DMS114 treated with DMSO at 0.1 percent for 48 hours (cell line): ENCODE results near the gene RUSC1.
"Not testable (repeated sequence)": the region's sequence is repeated elsewhere in the genome, so short reads cannot be mapped to it uniquely, and the experiment has no call there.

Experiments
- DNase-seq: peaks from one replicate; lab custom pipeline; 2025; ENCODE audit not compliant: unreplicated experiment; lab: John Stamatoyannopoulos, UW

Gene RUSC1

DNA sequence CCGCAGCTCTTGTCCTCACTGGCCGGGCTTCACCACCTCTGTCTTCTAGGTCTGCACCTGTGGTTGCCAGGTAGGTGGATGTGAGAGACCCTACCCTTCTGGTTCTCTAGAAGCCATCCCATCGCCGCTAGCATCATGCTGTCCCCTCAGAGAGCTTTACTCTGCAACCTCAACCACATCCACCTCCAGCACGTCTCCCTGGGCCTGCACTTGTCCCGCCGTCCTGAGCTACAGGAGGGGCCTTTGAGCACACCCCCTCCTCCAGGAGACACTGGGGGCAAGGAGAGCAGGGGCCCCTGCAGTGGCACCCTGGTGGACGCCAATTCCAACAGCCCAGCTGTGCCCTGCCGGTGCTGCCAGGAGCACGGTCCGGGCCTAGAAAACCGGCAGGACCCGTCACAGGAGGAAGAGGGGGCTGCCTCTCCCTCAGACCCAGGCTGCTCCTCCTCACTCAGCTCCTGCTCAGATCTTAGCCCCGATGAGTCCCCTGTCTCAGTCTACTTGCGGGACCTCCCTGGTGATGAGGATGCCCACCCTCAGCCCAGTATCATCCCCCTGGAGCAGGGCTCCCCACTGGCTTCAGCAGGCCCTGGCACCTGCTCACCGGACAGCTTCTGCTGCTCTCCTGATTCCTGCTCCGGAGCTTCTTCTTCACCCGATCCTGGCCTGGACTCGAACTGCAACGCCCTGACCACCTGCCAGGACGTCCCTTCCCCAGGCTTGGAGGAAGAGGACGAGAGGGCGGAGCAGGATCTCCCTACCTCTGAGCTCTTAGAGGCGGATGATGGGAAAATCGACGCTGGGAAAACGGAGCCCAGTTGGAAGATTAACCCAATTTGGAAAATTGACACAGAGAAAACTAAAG lies 1.2 kb downstream of the RUSC1 start:
- DNase-seq = no peak

DNA sequence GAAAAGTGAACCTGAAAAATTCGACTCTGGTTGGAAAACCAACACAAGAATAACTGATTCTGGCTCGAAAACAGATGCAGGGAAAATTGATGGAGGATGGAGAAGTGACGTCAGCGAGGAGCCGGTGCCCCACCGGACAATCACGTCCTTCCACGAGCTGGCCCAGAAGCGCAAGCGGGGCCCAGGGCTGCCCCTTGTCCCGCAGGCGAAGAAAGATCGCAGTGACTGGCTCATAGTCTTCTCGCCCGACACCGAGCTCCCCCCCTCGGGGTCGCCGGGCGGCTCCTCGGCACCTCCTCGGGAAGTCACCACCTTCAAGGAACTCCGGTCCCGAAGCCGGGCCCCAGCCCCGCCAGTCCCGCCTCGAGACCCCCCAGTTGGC lies 1.9 kb downstream of the RUSC1 start:
- DNase-seq = peak; percentile 59

DNA sequence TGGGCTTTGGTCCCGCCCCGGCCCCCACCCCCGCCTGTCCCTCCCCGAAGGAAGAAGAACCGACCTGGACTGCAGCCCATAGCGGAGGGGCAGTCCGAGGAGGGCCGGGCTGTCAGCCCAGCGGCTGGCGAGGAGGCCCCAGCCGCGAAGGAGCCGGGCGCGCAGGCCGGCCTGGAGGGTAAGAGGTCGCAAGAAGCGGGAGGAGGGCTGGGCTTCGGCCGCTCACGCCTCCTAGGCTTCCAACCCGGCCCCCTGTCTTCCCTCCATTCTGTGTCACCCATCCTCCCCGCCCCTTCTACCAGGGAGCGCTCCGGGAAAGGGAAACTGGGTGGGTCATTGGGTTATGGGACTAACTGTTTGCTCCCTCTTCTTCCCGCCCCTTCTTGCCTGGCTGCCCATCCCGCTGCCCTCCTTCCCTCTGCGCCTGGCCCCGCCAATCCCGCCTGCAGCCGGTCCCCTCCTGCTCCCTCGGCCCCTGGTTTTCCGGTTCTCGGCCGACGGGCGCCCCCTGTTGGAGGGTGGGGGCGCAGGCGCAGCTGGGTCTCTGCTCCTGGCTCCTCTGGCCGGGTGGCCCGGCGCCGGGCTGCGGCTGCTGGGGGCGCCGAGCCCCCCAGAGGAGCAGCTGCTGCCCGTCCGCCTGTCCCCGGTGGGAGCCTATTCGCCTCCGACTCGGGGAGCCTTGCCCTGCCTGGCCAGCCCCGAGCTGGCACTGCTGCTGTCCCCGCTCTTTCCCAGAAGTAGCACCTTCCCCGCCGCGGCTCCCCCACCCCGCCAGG lies 2.4 kb downstream of the RUSC1 start:
- peak; percentile 94 for DNase-seq

DNA sequence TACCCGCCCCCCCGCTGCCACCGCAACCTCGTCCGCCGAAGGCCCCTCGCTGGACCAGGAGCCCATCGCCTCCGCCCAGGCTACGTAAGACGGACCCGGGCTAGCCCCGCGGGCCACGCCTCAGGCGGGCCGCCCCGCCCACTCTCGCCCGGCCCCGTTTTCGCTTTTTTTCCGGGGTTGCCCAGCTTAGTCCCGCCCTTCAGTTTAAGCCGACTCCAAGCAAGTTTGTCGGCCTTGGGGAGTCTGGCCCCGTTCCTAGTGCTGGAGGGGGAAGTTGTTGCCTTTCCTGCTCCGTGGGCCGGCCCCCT lies 3.0 kb downstream of the RUSC1 start:
- peak; percentile 80 for DNase-seq

DNA sequence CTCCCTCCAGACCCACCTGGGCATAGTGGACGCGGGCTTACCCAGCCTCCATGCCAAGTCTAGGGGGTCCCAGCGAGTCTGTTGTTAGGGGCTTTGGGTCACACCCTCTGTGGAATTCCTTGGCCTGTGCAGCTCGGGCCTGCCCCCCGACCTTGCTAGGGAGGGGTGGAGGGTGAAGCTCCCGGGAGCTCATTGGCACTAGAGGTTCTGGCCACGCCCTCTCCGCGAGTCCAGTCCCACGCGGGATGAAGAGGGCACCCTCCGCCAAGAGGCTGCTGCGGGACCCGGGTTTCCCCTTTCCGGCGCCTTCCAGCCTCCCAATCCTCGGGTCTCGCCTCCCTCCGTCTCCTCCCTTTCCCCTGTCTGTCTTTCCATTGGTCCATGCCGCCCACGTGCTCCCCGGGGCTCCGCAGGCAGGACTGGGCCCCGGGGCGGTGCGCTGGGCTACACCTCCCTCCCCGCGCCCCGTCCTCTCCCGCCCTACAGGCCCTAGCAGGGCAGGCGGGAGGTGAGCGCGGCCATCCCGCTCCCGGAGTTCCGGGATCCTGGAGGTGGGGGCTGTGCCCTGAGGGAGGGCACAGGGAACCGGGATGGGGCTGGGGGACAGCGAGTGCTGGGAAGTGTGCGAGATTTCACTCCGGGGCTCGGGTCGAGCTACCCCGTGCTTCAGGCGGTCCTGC lies 3.5 kb downstream of the RUSC1 start:
- peak; percentile 98 for DNase-seq

DNA sequence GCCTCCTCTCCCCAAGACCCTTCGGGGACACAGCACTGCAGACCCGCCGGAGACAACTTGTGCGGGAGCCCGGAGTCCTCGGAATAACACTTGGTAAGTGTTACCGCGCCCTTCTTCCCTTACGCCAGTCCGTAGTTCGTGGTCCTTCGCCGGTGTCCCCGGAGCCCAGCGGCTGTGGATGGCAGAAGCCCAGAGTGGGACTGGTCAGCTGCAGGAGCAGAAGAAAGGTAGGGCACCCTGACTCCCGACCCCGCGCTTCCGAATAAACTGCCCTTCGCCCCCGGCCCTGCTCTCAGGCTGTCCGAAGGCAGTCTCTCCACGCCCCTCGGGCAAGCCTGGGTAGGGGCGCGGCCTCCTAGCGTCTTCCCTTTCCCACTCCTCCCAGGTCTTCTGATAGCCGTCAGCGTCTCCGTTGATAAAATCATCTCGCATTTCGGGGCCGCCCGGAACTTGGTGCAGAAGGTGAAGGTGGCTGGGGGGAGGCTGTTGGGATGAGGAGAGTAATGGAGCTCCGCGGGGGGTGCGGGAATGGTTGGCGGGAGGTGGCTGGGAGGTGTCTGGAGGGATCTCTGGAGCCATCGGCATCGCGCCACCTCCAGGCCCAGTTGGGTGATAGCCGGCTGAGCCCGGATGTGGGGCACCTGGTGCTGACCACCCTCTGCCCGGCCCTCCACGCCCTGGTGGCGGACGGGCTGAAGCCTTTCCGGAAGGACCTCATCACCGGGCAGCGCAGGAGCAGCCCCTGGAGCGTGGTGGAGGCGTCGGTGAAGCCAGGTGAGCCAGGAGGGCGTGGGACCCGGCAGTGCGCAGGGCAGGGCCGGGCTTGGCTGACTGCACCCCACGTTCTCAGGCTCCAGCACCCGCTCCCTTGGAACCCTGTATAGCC lies 4.3 kb downstream of the RUSC1 start:
- peak; percentile 64 for DNase-seq

DNA sequence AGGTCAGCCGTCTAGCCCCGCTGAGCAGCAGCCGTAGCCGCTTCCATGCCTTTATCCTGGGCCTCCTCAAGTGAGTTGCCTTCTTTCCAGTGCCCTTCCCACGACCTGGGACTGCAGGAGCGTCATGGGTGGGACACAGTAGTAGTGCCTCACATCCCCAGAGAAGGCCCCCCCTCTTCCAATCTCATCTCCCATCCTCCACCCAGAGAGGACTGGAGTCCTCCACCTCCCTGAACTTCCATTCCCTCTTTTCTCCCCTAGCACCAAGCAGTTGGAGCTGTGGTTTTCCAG lies 4.9 kb downstream of the RUSC1 start:
- no peak for DNase-seq

DNA sequence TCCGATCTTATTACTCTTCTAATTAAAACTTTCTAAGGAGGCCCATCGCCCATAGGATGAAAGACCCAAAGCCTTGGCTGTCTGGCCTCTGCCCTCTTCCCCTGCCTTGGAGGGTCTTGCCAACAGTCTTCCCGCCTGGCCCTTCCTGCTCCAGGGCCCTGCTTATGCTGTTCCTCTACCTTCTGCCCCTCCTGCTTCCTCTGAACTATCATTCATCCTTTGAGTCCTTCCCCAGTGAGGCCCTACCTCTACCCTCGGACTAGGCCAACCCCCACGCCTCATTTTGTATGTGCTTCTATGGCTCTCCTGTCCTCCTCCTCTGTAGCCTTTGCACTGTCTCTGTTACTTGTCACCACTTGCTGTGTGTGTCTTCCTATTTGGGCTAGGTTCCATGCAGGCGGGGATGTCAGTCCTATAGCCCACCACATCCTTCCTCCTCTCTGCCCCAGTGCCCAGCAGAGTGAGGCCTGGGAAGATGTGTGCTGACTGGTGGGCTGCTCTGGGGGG lies 5.4 kb downstream of the RUSC1 start:
- no peak for DNase-seq

DNA sequence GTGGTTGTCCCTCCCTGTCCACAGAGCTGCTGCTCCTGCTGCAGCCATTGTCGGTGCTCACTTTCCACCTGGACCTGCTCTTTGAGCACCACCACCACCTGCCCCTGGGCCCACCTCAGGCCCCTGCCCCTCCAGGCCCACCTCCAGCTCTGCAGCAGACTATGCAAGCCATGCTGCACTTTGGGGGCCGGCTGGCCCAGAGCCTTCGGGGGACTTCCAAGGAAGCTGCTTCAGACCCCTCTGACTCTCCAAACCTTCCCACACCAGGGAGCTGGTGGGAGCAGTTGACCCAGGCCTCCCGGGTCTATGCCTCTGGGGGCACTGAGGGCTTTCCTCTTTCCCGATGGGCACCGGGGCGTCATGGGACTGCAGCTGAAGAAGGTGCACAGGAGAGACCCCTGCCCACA lies 5.9 kb downstream of the RUSC1 start:
- no peak for DNase-seq

DNA sequence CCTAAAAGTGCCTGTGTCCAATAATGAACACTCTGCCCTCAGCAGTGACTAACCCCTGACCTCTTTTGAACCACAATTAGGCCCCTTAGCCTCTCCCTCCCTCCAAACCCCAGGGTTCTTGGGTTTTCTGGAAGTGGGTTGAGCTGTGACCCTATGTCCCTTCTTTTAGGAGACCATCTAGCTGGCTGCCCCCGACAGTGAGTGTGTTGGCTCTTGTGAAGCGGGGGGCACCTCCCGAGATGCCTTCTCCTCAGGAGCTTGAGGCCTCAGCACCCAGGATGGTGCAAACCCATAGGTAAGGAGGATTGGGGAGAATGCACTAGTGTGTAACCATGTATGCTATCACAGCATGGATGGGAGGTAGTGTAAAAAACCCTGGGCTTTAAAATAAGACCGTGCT lies 7.3 kb downstream of the RUSC1 start:
- DNase-seq = no peak

DNA sequence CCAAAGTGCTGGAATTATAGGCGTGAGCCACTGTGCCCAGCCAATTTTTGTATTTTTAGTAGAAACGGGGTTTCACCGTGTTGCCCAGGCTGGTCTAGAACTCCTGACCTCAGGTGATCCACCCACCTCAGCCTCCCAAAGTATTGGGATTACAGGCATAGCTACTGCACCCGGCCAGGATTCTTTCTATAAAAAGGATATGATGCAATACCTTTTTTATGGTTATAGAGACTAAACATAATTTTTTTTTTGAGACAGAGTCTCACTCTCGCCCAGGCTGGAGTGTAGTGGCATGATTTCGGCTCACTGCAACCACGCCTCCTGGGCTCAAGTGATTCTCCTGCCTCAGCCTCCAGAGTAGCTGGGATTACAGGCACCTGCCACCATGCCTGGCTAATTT lies 8.2 kb downstream of the RUSC1 start:
- DNase-seq = not testable (repeated sequence)

DNA sequence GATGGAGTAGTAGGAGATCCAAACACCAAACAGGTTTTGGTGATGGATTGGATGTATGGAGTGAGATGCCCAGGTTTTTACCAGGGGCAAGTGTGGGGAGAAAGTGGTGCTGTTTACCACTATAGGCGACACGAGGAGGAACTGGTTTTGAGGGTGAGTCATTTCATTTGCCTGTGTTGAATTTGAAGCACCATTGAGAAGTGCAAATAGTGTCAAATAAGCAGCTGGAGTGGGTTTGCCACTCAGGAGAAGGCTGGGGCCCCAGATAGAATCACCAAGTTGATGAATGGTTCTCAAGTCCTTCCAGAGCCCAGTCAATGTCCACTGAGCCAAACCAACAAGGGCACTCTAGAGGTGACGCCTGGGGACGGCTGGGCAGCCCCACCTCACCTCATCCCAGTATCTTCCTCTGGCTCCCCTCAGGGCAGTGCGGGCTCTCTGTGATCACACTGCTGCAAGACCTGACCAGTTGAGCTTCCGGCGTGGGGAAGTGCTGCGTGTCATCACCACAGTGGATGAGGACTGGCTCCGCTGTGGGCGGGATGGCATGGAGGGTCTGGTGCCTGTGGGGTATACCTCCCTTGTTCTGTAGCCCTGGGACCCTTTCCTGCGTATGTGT lies 9.4 kb downstream of the RUSC1 start:
- DNase-seq = no peak

DNA sequence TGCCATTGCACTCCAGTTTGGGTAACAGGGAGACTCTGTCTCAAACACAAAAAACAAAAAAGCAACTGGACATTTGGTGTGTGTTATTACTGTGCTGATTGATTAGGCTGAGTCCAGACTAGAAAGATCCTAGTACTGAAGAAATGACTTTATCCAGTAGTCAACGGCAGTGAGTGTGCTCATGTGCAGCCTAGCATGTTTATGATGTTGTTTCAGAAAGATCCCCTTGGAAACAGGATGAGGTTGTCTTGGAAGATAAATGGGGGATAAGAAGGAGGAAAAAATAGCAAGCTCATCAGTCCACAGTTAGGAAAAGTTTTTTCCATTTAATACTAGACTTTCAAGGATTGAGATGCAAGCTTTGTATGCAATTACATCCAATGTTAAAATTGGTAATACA lies 14.3 kb downstream of the RUSC1 start:
- DNase-seq = no peak

DNA sequence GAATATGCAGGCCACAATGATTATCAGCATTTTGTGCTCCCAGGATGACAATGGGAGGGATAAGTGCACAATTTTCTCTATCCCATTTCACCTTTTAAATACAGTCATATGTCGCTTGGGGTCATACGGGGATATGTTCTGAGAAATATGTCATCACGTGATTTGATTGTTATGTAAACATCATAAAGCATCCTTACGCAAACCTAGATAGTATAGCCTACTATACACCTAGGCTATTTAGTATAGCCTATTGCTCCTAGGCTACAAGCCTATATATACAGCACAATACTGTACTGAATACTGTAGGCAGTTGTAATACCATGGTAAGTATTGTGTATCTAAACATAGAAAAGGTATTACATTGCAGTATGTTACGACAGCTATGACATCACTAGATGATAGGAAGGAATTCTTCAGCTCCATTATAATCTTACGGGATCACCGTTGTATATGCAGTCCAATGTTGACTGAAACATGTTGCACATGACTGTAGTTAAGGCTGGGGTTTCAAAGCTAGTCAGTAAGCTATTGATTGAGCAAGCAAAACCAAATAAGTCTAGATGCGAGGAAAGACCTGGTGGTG lies 18.9 kb downstream of the RUSC1 start:
- DNase-seq = no peak

DNA sequence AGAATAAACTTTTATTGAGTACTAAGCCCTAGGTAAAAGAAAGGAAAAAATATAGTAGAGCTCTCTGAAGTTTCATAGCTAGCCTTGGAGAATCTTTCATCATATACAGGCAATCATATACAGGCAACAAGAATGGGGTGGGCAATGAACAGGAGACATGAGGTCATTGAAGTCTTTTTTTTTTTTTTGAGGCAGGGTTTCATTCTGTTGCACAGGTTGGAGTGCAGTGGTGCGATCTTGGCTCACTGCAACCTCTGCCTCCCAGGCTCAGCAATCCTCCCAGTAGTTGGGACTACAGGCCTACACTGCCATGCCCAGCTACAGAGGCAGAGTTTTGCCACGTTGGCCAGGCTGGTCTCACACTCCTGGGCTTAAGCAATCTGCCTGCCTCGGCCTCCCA lies 22.1 kb downstream of the RUSC1 start:
- no peak for DNase-seq

DNA sequence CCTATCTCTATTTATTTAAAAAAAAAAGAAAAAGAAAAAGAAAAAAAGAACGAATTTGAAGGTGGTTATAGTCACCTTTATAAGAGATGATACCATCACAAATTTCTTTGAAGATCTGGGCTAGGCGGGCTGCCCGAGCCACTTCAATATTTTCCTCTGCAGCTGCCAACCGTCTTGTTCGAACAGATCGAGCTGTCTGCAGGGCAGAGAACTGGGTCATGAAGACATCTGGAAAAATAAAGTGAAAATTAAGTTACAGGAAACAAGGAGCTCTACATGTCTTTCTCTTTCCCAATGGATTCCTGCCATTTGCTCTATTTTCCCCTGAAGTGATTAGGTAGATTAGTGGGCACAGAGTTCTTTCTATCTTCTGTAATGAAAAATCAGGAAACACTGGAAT lies 31.9 kb downstream of the RUSC1 start:
- DNase-seq = no peak

DNA sequence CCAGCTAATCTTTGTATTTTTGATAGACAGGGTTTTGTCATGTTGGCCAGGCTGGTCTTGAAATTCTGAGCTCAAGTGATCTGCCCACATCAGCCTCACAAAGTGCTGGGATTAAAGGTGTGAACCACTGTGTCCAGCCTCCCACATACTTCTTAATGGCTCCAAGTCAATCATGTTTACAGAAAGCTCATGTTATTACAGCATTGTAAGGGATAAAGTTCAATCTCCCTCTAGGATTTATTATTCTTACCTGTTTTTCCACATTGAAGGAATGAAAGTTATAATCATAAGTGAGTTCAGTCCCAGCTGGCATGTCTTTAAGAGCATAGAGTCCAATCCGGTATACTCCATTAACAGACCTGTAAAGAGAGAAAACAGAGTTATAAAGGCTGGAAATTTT lies 39.4 kb downstream of the RUSC1 start:
- no peak for DNase-seq

DNA sequence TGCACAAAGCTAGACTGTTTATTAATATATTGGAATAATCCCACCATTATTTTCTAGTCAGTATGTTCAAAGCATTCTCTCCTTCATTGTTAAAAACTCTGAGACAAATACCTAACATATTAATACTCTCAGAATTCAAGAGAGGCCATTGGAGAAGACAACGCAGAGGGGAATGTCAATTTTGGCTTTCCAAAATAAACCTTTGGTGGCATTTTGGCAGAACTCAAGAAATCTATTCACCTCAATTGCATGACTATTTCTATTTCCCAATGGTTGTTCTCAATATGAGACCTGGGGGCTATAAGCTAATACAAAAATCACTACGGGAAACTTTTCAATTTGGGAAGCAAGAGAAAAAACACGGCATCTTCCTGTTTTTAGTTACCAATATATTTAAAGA lies 58.5 kb downstream of the RUSC1 start:
- no peak for DNase-seq

DNA sequence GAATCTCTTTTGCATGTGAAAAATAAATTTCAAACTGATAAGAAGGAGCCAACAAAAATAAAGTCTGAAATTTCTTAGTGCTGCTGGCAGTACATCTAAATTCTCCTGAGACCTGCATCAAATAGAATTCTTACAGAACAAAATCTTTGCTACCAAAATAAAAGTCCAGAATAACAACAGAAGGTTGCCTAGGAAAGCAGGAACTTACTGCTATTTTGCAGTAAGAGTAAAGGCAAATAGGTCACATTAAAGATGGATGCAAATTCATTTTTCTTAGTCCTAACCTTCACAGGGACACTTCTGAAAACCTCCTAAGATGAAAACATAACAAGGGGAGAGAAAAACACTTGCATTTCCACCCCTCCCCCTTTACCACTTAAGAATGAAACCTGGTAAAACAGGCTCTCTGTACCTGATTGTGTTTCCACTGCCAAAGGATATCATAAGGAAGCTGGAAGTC lies 59.0 kb downstream of the RUSC1 start:
- DNase-seq = peak; percentile 19
